GM21786 (cell line): Measurements from ENCODE around the gene IGFL1.
"Not testable (repeated sequence)": the region's sequence is repeated elsewhere in the genome, so short reads cannot be mapped to it uniquely, and the experiment has no call there.

Source experiments
- ATAC-seq: cut with Tn5 transposase; IDR thresholded peaks from one replicate; pipeline ENCODE4 v1.9.1; 2021; ENCODE audit not compliant: unreplicated experiment

IGFL1 gene

GRCh38 chr19:46264801-46265200 lies 35.3 kb downstream of the IGFL1 start:
- ATAC-seq, result not testable (repeated sequence)

GRCh38 chr19:46265217-46265828 lies 35.8 kb downstream of the IGFL1 start:
- no peak for ATAC-seq

- no peak for ATAC-seq
Measured at GRCh38 chr19:46269101-46269500, 39.6 kb downstream of the IGFL1 start.

- no peak for ATAC-seq
Measured at GRCh38 chr19:46270521-46271256, 41.1 kb downstream of the IGFL1 start.

GRCh38 chr19:46271481-46272197 lies 42.1 kb downstream of the IGFL1 start:
- ATAC-seq, result no peak

- ATAC-seq, result not testable (repeated sequence)
Measured at GRCh38 chr19:46273931-46274330, 44.4 kb downstream of the IGFL1 start.

GRCh38 chr19:46279177-46279576 lies 49.6 kb downstream of the IGFL1 start:
- ATAC-seq, result no peak
